ENCODE measurements around the gene FMO5.
"Not testable (repeated sequence)": the region's sequence is repeated elsewhere in the genome, so short reads cannot be mapped to it uniquely, and the experiment has no call there.

Gene FMO5

GRCh38 chr1:147209825-147210821 lies 15.0 kb downstream of the FMO5 start:
- DNase-seq (ENCODE audit: extremely low read depth in 1 of 2, low read depth in 1 of 2) = no peak

- no peak for DNase-seq (ENCODE audit: extremely low read depth in 1 of 2, low read depth in 1 of 2)
These were observed 16.5 kb downstream of the FMO5 start for GRCh38 chr1:147208619-147209018.

- no peak for DNase-seq (ENCODE audit: extremely low read depth in 1 of 2, low read depth in 1 of 2)
These were observed 17.9 kb downstream of the FMO5 start for GRCh38 chr1:147207192-147207591.

GRCh38 chr1:147204080-147204479 lies 21.1 kb downstream of the FMO5 start:
- no peak for DNase-seq (ENCODE audit: extremely low read depth in 1 of 2, low read depth in 1 of 2)

- DNase-seq (ENCODE audit: extremely low read depth in 1 of 2, low read depth in 1 of 2) = no peak
These were observed 22.6 kb downstream of the FMO5 start for GRCh38 chr1:147202576-147202975.

GRCh38 chr1:147201786-147202185 lies 23.4 kb downstream of the FMO5 start:
- DNase-seq (ENCODE audit: extremely low read depth in 1 of 2, low read depth in 1 of 2) = no peak

- DNase-seq (ENCODE audit: extremely low read depth in 1 of 2, low read depth in 1 of 2) = no peak
These were observed 23.9 kb downstream of the FMO5 start for GRCh38 chr1:147201276-147201675.

- DNase-seq (ENCODE audit: extremely low read depth in 1 of 2, low read depth in 1 of 2) = not testable (repeated sequence)
These were observed 27.8 kb downstream of the FMO5 start for GRCh38 chr1:147197324-147197723.

GRCh38 chr1:147189514-147189913 lies 35.6 kb downstream of the FMO5 start:
- DNase-seq (ENCODE audit: extremely low read depth in 1 of 2, low read depth in 1 of 2) = no peak

GRCh38 chr1:147185432-147185831 lies 39.7 kb downstream of the FMO5 start:
- DNase-seq (ENCODE audit: extremely low read depth in 1 of 2, low read depth in 1 of 2) = no peak

- DNase-seq (ENCODE audit: extremely low read depth in 1 of 2, low read depth in 1 of 2) = no peak
These were observed 47.3 kb downstream of the FMO5 start for GRCh38 chr1:147177611-147178380.

- peak; percentile 87 to 88 for DNase-seq (ENCODE audit: extremely low read depth in 1 of 2, low read depth in 1 of 2)
These were observed 52.7 kb downstream of the FMO5 start, which contains the start of gene PRKAB2 for GRCh38 chr1:147172168-147173016. TSS of gene PRKAB2 (minus strand) at chr1:147172470. CDS start at chr1:147172144, 326 bp downstream.

GRCh38 chr1:147171399-147172167 lies 53.6 kb downstream of the FMO5 start:
- DNase-seq (ENCODE audit: extremely low read depth in 1 of 2, low read depth in 1 of 2) = no peak

GRCh38 chr1:147169840-147170674 lies 55.1 kb downstream of the FMO5 start:
- no peak for DNase-seq (ENCODE audit: extremely low read depth in 1 of 2, low read depth in 1 of 2)

GRCh38 chr1:147169171-147169570 lies 56.0 kb downstream of the FMO5 start:
- DNase-seq (ENCODE audit: extremely low read depth in 1 of 2, low read depth in 1 of 2) = no peak

- DNase-seq (ENCODE audit: extremely low read depth in 1 of 2, low read depth in 1 of 2) = no peak
These were observed 56.5 kb downstream of the FMO5 start for GRCh38 chr1:147168626-147169058.

GRCh38 chr1:147167365-147167764 lies 57.8 kb downstream of the FMO5 start:
- DNase-seq (ENCODE audit: extremely low read depth in 1 of 2, low read depth in 1 of 2) = no peak

GRCh38 chr1:147163019-147163418 lies 62.1 kb downstream of the FMO5 start:
- no peak for DNase-seq (ENCODE audit: extremely low read depth in 1 of 2, low read depth in 1 of 2)

GRCh38 chr1:147162093-147162492 lies 63.0 kb downstream of the FMO5 start:
- DNase-seq (ENCODE audit: extremely low read depth in 1 of 2, low read depth in 1 of 2) = no peak

All from stimulated activated CD8-positive, alpha-beta memory T cell treated with anti-CD3 and anti-CD28 coated beads, Interleukin-7, amount 100 ng/mL, for 48 hours (primary cell).